Measurements from ENCODE around the gene PDK1. TPM values are rescaled to one million over a fixed set of nuclear protein-coding genes. Genes with fewer than 3 reads are reported as not detected.
A peak's percentile ranks its signal among the peaks of the same experiment; 100 is the strongest.
"Not testable (repeated sequence)": the region's sequence is repeated elsewhere in the genome, so short reads cannot be mapped to it uniquely, and the experiment has no call there.

Gene PDK1
- total RNA-seq, 2 donors from 2014 or later: 16.9 to 26.2 TPM

GRCh38 chr2:172586245-172586891 lies 30.5 kb downstream of the PDK1 start:
- ATAC-seq (no peak), DNase-seq (no peak)
- intact Hi-C loops (cut with DNase I, micrococcal nuclease): no loop called here

GRCh38 chr2:172587231-172587630 lies 31.3 kb downstream of the PDK1 start:
- intact Hi-C loops (cut with DNase I, micrococcal nuclease); ATAC-seq: not testable (repeated sequence)

GRCh38 chr2:172588931-172589330 lies 33.0 kb downstream of the PDK1 start:
- ATAC-seq (no peak), DNase-seq (no peak)
- intact Hi-C loops (cut with DNase I, micrococcal nuclease): no loop called here

More at GRCh38 chr2:172587231-172587630, 31.3 kb downstream of the PDK1 start:
- DNase-seq: not testable (repeated sequence)

- DNase-seq; ATAC-seq; intact Hi-C loops (cut with DNase I, micrococcal nuclease): not testable (repeated sequence)
These were observed 35.5 kb downstream of the PDK1 start for GRCh38 chr2:172591386-172591785.

- DNase-seq; ATAC-seq; intact Hi-C loops (cut with DNase I, micrococcal nuclease): not testable (repeated sequence)
These were observed 36.3 kb downstream of the PDK1 start for GRCh38 chr2:172592190-172592589.

GRCh38 chr2:172596776-172597175 lies 40.9 kb downstream of the PDK1 start:
- no peak for ATAC-seq
- no peak for DNase-seq
- intact Hi-C loops (cut with DNase I, micrococcal nuclease): no loop called here

- intact Hi-C loops (cut with DNase I, micrococcal nuclease): no loop called here
- ATAC-seq (no peak), DNase-seq (no peak)
These were observed 41.4 kb downstream of the PDK1 start for GRCh38 chr2:172597176-172597842.

GRCh38 chr2:172599947-172600346 lies 44.1 kb downstream of the PDK1 start:
- DNase-seq: no peak
- no peak for ATAC-seq
- intact Hi-C loops (cut with DNase I, micrococcal nuclease): no loop called here

- intact Hi-C loops (cut with DNase I, micrococcal nuclease): no loop called here
- ATAC-seq: no peak
- no peak for DNase-seq
These were observed 44.7 kb downstream of the PDK1 start for GRCh38 chr2:172600557-172601008.

- ATAC-seq (no peak), DNase-seq (no peak)
- intact Hi-C loops (cut with DNase I, micrococcal nuclease): no loop called here
These were observed 50.4 kb downstream of the PDK1 start for GRCh38 chr2:172606285-172606684.

- ATAC-seq (no peak), DNase-seq (no peak)
- intact Hi-C loops (cut with DNase I, micrococcal nuclease): no loop called here
These were observed 51.6 kb downstream of the PDK1 start for GRCh38 chr2:172607379-172607928.

GRCh38 chr2:172609488-172609887 lies 53.6 kb downstream of the PDK1 start:
- no peak for DNase-seq
- intact Hi-C loops (cut with DNase I, micrococcal nuclease): no loop called here
- ATAC-seq: no peak

GRCh38 chr2:172612051-172612450 lies 56.2 kb downstream of the PDK1 start:
- ATAC-seq (no peak), DNase-seq (no peak)
- intact Hi-C loops (cut with DNase I, micrococcal nuclease): no loop called here

GRCh38 chr2:172613040-172613439 lies 57.1 kb downstream of the PDK1 start:
- ATAC-seq: peak; percentile 48
- no peak for DNase-seq
- intact Hi-C loops (cut with DNase I, micrococcal nuclease): no loop called here

- ATAC-seq (peak; percentile 67), DNase-seq (peak in 1 of 2 donors; percentile 5)
- intact Hi-C loops (cut with DNase I, micrococcal nuclease): no loop called here
These were observed 57.8 kb downstream of the PDK1 start for GRCh38 chr2:172613615-172614231.

- no peak for ATAC-seq
- intact Hi-C loops (cut with DNase I, micrococcal nuclease): no loop called here
These were observed 59.0 kb downstream of the PDK1 start for GRCh38 chr2:172614932-172615331.

GRCh38 chr2:172615727-172616261 lies 59.9 kb downstream of the PDK1 start:
- intact Hi-C loops (cut with DNase I, micrococcal nuclease): no loop called here
- no peak for ATAC-seq
- no peak for DNase-seq

More at GRCh38 chr2:172614932-172615331, 59.0 kb downstream of the PDK1 start:
- DNase-seq: no peak

- no peak for ATAC-seq
- intact Hi-C loops (cut with DNase I, micrococcal nuclease): no loop called here
These were observed 61.2 kb downstream of the PDK1 start for GRCh38 chr2:172617115-172617514.

GRCh38 chr2:172623249-172623965 lies 67.5 kb downstream of the PDK1 start:
- intact Hi-C loops (cut with DNase I, micrococcal nuclease): no loop called here
- DNase-seq: no peak
- no peak for ATAC-seq

More at GRCh38 chr2:172617115-172617514, 61.2 kb downstream of the PDK1 start:
- DNase-seq: no peak
